NCI-H2171 treated with DMSO at 0.1 percent for 48 hours (cell line): ENCODE data around the gene SBNO2.

Experiments used
- DNase-seq: peaks from one replicate; lab custom pipeline; 2025; lab: John Stamatoyannopoulos, UW

Gene SBNO2, protein sequence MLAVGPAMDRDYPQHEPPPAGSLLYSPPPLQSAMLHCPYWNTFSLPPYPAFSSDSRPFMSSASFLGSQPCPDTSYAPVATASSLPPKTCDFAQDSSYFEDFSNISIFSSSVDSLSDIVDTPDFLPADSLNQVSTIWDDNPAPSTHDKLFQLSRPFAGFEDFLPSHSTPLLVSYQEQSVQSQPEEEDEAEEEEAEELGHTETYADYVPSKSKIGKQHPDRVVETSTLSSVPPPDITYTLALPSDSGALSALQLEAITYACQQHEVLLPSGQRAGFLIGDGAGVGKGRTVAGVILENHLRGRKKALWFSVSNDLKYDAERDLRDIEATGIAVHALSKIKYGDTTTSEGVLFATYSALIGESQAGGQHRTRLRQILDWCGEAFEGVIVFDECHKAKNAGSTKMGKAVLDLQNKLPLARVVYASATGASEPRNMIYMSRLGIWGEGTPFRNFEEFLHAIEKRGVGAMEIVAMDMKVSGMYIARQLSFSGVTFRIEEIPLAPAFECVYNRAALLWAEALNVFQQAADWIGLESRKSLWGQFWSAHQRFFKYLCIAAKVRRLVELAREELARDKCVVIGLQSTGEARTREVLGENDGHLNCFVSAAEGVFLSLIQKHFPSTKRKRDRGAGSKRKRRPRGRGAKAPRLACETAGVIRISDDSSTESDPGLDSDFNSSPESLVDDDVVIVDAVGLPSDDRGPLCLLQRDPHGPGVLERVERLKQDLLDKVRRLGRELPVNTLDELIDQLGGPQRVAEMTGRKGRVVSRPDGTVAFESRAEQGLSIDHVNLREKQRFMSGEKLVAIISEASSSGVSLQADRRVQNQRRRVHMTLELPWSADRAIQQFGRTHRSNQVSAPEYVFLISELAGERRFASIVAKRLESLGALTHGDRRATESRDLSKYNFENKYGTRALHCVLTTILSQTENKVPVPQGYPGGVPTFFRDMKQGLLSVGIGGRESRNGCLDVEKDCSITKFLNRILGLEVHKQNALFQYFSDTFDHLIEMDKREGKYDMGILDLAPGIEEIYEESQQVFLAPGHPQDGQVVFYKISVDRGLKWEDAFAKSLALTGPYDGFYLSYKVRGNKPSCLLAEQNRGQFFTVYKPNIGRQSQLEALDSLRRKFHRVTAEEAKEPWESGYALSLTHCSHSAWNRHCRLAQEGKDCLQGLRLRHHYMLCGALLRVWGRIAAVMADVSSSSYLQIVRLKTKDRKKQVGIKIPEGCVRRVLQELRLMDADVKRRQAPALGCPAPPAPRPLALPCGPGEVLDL (N-terminal part only)

DNA sequence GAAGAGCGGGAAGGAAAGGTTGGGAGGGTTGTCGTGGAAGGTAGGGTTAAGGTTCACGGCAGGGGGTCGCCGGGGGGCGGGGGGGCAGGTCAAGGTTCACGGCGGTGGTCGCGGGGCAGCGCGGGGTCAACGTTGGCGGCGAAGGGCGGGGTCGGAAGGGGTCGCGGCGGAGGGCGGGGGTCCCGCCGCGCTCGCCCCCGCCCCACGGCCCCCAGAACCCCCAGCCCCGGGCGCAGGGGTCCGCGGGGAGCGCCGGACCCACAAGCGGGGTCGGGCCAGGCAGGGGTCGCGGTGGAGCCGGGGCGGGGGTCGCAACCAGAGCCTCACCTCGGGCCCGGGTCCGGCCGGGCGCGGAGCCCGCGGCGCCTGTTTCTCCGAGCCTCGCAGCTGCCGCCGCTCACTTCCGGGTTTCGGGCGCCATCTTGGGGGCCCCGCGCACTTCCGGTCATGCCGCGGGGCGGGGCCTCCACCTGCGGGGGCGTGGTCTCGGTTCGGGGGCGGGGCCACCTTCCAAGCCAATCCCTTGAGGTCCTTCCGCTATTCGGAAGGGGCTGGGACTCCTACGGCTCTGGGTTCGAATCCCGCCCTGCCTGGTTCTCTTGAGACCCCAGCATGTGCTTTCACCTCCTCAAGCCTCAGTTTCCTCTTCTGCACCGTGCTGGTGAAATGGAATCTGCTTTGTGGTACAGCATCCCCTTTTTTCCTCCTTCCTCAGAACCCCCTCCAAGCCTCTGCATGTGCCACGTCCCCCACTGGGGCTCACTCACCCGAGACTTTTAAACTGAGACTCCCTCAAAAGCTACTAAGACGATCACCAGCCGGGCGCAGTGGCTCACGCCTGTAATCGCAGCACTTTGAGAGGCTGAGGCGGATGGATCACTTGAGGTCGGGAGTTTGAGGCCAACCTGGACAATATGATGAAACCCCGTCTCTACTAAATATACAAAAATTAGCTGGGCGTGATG, at the start of gene SBNO2:
Gene SBNO2 (minus strand): TSS at position 424 of the 965 bp plus-strand sequence. CDS start 19,992 bp downstream, outside the sequence.
- DNase-seq, result peak; percentile 71

DNA sequence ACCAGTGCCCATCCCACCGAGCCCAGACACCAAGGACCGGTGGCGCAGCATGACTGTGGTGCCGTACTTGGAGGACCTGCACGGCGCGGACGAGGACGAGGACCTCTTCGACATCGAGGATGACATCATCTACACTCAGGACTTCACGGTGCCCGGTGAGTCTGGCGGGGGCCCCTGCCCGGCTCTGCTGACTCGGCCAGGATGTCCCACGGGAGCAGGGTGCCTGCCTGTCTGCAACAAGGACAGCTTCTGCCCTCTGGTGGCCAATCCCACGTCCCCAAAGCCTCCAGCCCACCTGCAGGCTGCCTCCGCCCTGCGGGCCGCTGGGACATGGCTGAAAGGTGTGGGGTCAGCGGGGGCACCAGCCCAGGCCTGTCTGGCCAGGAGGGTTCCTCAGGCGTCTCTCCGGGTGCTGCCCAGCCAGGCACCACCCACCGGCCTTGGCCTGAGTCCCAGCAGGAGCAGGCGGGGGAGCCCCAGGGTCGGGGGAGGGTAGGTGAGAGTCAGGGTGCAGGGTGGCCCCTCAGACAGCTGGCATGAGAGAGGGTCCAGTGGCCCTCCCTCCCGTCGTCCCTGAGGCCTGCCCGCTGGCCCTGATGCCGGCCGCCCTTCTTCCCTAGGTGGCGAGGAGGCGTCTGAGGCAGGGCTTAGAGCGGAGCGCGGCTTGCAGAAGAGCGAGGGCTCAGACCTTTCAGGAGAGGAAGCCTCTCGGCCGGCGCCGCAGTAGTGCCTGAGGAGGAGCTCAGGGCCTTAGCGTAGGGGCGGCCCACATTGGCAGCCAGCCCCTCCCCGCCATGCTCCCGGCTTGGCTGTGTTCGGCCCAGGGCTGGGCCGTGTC, 49.2 kb upstream of the SBNO2 start:
- DNase-seq, result peak; percentile 43

DNA sequence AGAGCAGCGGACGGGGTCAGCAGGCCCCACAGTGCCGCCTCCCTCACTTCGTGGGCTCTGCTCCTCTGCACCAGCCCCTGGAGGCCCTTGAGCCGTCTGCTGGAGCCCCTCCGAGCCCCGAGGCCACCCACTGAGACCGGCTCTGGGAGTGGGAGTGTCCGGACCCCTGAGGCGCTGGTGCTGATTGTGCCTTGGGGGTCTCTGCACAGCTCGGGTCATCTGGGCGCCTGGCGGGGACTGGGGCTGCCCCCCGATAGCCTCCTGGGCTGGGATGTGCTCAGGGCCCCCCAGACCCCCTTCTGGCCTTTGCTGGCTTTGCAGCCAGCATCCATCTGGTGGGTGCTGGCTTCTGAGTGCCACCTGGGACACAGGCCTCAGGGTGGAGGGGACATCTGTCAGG, 48.3 kb upstream of the SBNO2 start:
- no peak for DNase-seq

DNA sequence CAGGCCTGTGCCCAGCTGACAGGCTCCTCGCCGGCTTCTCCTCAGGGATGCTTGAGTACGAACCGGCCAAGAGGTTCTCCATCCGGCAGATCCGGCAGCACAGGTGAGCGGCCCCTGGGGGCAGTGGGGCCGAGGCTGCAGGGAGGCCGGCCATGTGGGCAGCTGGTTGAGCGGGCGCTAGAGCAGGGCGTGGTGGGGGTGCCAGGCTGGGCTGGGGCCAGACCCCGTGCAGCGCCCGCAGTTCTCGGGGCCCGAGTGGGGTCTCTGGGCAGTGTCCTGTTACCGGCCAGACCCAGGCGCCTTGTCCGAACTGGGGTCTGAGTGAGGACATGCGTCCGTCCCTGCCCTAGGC, 47.8 kb upstream of the SBNO2 start:
- DNase-seq, result no peak

DNA sequence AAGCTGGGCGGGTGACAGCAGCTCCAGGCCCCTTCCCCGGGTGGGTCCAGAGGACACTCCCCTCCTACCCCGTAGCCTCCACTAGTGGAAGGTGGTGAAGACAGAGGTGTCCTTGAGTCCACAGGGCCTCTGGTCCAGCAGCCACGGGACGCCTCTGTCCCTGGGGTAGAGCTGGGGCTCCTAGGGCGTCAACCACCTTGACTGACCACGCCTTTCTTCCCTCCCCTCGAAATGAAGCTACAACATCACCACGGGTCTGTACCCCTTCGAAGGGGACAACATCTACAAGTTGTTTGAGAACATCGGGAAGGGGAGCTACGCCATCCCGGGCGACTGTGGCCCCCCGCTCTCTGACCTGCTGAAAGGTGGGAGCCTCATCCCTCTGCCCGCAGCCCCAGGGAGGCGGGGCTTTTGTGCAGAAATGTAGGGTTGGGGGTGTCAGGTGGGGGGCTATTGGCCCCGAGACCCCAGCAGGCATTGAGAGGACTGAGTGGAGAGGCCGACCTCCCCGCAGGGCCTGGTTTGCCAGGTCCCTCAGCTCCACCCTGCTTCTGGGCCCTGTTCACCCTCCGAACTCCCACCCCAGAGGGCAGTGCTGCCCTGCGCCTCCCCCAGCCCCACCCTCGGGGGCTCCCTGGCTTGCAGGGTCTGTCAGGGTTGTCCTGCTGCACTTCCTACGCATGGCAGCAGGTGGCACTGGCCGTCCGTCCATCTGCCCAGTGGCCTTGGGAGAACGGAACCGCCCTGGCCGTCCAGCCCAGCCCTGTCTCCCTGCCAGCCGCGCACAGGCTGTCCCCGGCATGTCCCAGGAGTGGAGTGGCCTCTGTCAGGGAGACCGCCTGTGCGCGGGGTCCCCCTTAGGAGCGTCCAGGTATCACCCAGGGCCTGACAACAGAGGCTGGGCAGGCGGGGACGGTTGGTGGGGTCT, 47.2 kb upstream of the SBNO2 start:
- DNase-seq, result no peak

- DNase-seq, result no peak
Observed at GRCh38 chr19:1220477-1220930, 46.4 kb upstream of the SBNO2 start.

DNA sequence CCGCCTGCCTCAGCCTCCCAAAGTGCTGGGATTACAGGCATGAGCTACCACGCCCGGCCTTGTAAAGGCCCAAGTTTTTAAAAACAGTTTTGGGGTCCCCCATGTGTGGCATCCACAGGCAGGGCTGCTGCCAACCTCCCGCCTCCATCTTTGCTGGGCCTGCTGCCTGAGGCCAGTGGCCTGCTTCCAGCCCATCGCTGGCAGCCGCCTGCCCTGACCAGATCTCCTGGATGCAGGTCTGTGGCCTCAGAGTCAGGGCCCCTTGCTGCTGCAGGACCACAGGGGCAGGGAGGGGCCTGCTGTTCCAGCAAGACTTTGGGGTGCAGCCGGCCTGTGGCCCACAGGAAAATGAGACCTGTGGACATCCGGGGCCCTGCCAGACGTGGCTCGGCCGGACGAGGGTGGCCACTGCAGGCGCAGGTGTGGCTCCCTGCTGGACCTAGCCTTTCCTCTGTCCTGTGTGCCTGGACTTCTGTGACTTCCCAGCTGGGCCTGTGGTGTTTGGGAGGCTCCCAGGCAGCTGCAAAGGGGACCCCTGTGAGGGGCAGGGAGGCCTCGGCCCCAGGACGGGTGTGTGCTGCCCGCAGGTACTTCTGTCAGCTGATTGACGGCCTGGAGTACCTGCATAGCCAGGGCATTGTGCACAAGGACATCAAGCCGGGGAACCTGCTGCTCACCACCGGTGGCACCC, 45.9 kb upstream of the SBNO2 start:
- DNase-seq, result no peak

- no peak for DNase-seq
Observed at GRCh38 chr19:1218751-1219567, 44.9 kb upstream of the SBNO2 start.

- no peak for DNase-seq
Observed at GRCh38 chr19:1217366-1217765, 43.3 kb upstream of the SBNO2 start.

DNA sequence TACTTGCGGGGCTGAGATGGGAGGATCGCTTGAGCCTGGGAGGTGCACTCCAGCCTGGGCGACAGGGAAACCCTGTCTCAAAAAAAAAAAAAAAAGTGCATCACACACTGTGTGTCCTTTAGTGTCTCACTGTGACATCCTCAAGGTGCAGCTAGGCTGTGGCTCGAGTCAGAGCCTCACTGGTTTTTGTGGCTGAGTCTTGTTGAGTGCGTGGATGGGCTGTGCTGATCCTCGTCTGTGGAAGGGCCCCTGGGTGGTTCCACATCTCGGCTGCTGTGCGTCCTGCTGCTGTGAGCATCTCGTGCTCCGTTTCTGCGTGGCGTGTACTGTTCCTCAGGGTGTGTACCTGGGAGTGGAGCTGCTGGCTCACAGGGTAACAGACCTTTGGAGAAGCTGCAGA, 42.7 kb upstream of the SBNO2 start:
- no peak for DNase-seq

- no peak for DNase-seq
Observed at GRCh38 chr19:1214862-1215731, 41.0 kb upstream of the SBNO2 start.

GRCh38 chr19:1214299-1214861, 40.3 kb upstream of the SBNO2 start:
- DNase-seq, result no peak

DNA sequence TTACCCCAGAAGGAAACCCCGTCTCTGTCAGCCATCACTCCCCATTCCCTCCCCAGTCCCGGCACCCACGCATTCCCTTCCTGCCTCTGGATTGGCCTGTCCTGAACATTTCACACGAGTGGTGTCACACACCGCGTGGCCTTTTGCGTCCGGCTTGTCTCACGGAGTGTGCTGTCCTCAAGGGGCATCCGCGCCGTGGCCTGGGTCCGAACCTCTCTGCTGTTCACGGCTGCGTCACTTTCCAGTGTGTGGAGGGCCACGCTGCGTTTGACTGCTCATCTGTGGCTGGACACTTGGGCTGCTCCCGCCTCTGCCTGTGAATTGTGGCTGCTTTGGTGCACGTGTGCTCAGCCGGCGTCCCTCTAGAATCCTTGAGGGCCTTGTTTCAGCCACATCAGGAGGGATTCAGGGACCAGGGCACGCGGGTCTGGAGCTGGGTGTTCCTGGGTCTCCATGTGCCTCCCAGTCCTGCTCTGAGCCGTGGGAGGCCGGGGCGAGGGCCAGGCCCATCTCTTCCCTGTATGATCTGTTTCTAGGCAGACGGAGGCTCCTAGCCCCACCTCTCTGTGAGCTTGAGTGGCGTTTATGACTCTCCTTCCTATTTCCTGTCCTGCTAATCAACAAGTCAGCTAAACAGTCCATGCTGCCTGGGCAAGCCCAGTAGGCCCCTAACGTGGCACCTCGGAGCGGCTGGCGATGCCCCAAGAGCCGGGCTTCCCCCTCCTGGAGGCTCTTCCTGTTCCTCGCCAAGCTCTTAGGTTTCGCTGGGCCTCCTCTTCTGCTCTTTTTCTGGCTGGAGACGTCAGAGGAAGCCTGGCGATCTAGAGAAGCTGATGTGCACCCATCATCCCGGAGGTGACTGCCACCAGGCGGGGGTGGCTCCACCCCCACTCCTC, 39.6 kb upstream of the SBNO2 start:
- no peak for DNase-seq

- no peak for DNase-seq
Observed at GRCh38 chr19:1211494-1212234, 37.6 kb upstream of the SBNO2 start.

- no peak for DNase-seq
Observed at GRCh38 chr19:1210227-1210538, 36.1 kb upstream of the SBNO2 start.
